HEK293 (cell line): Measurements from ENCODE around the gene ZNF768.
A peak's percentile ranks its signal among the peaks of the same experiment; 100 is the strongest.

Source experiments
- FEZF1 ChIP-seq: fragments of 450-650 bp; formaldehyde crosslinking; IDR thresholded peaks from 2 replicates; pipeline ENCODE4 v1.5.1; 2016; ENCODE audit warnings: missing biosample characterization, missing genetic modification characterization
- HOXA7 ChIP-seq: sonication (generic); formaldehyde crosslinking; IDR thresholded peaks from 2 replicates; pipeline ENCODE4 v1.8.1; 2022; ENCODE audit warnings: missing genetic modification reagents, borderline replicate concordance
- KLF1 ChIP-seq: fragments of 450-650 bp; formaldehyde crosslinking; IDR thresholded peaks from 2 replicates; pipeline ENCODE4 v1.5.1; 2016; ENCODE audit warnings: missing biosample characterization, missing genetic modification characterization
- KLF8 ChIP-seq: fragments of 450-650 bp; formaldehyde crosslinking; IDR thresholded peaks from 2 replicates; pipeline ENCODE4 v1.5.1; 2016; ENCODE audit warnings: missing biosample characterization, missing genetic modification characterization
- MYNN ChIP-seq: fragments of 450-650 bp; formaldehyde crosslinking; IDR thresholded peaks from 2 replicates; pipeline ENCODE4 v1.5.1; 2016; ENCODE audit warnings: missing biosample characterization, missing genetic modification characterization, borderline replicate concordance
- OVOL3 ChIP-seq: fragments of 450-650 bp; formaldehyde crosslinking; IDR thresholded peaks from 2 replicates; pipeline ENCODE4 v1.5.1; 2016; ENCODE audit warnings: missing biosample characterization, missing genetic modification characterization
- SP2 ChIP-seq: fragments of 450-650 bp; formaldehyde crosslinking; IDR thresholded peaks from 2 replicates; pipeline ENCODE4 v1.5.1; 2016; ENCODE audit warnings: missing biosample characterization, missing genetic modification characterization
- SP7 ChIP-seq: fragments of 450-650 bp; formaldehyde crosslinking; IDR thresholded peaks from 2 replicates; pipeline ENCODE4 v1.5.1; 2016; ENCODE audit warnings: missing biosample characterization, missing genetic modification characterization
- TSHZ1 ChIP-seq: fragments of 450-650 bp; formaldehyde crosslinking; IDR thresholded peaks from 2 replicates; pipeline ENCODE4 v1.5.1; 2016; ENCODE audit warnings: missing biosample characterization, missing genetic modification characterization, borderline replicate concordance
- YY1 ChIP-seq: fragments of 450-650 bp; formaldehyde crosslinking; IDR thresholded peaks from 2 replicates; pipeline ENCODE4 v1.5.1; 2018; ENCODE audit warnings: missing biosample characterization, missing genetic modification characterization
- ZBTB17 ChIP-seq: fragments of 450-650 bp; formaldehyde crosslinking; IDR thresholded peaks from 2 replicates; pipeline ENCODE4 v1.5.1; 2016; ENCODE audit warnings: missing biosample characterization, missing genetic modification characterization
- ZBTB20 ChIP-seq: fragments of 450-650 bp; formaldehyde crosslinking; IDR thresholded peaks from 2 replicates; pipeline ENCODE4 v1.5.1; 2016; ENCODE audit warnings: missing biosample characterization, missing genetic modification characterization
- ZFHX2 ChIP-seq: fragments of 450-650 bp; formaldehyde crosslinking; conservative IDR thresholded peaks from 2 replicates; pipeline ENCODE4 v1.5.1; 2016; ENCODE audit warnings: missing biosample characterization, missing genetic modification characterization
- ZFP69B ChIP-seq: fragments of 450-650 bp; formaldehyde crosslinking; IDR thresholded peaks from 2 replicates; pipeline ENCODE4 v1.5.1; 2016; ENCODE audit warnings: missing biosample characterization, missing genetic modification characterization
- ZNF169 ChIP-seq: fragments of 450-650 bp; formaldehyde crosslinking; IDR thresholded peaks from 2 replicates; pipeline ENCODE4 v1.5.1; 2016; ENCODE audit warnings: missing biosample characterization, missing genetic modification characterization
- ZNF280D ChIP-seq: fragments of 450-650 bp; formaldehyde crosslinking; IDR thresholded peaks from 2 replicates; pipeline ENCODE4 v1.5.1; 2016; ENCODE audit warnings: missing biosample characterization, missing genetic modification characterization
- ZNF311 ChIP-seq: fragments of 450-650 bp; formaldehyde crosslinking; IDR thresholded peaks from 2 replicates; pipeline ENCODE4 v1.5.1; 2017; ENCODE audit warnings: missing biosample characterization, missing genetic modification characterization, borderline replicate concordance
- ZNF354C ChIP-seq: fragments of 450-650 bp; formaldehyde crosslinking; IDR thresholded peaks from 2 replicates; pipeline ENCODE4 v1.5.1; 2016; ENCODE audit warnings: missing biosample characterization, missing genetic modification characterization, low read depth, borderline replicate concordance
- ZNF48 ChIP-seq: fragments of 450-650 bp; formaldehyde crosslinking; IDR thresholded peaks from 2 replicates; pipeline ENCODE4 v1.5.1; 2016; ENCODE audit warnings: missing biosample characterization, missing genetic modification characterization
- ZNF488 ChIP-seq: fragments of 450-650 bp; formaldehyde crosslinking; IDR thresholded peaks from 2 replicates; pipeline ENCODE4 v1.5.1; 2016; ENCODE audit warnings: missing biosample characterization, missing genetic modification characterization
- ZNF510 ChIP-seq: fragments of 450-650 bp; formaldehyde crosslinking; IDR thresholded peaks from 2 replicates; pipeline ENCODE4 v1.5.1; 2018; ENCODE audit warnings: mild to moderate bottlenecking, missing genetic modification characterization, missing biosample characterization; ENCODE audit not compliant: insufficient replicate concordance
- ZNF560 ChIP-seq: fragments of 450-650 bp; formaldehyde crosslinking; IDR thresholded peaks from 2 replicates; pipeline ENCODE4 v1.5.1; 2017; ENCODE audit warnings: missing biosample characterization, missing genetic modification characterization, borderline replicate concordance
- ZNF561 ChIP-seq: fragments of 450-650 bp; IDR thresholded peaks from 2 replicates; pipeline ENCODE4 v1.5.1; 2018; ENCODE audit warnings: missing biosample characterization, missing genetic modification characterization, borderline replicate concordance
- ZNF621 ChIP-seq: fragments of 450-650 bp; formaldehyde crosslinking; IDR thresholded peaks from 2 replicates; pipeline ENCODE4 v1.5.1; 2017; ENCODE audit warnings: missing biosample characterization, missing genetic modification characterization
- ZNF639 ChIP-seq: fragments of 450-650 bp; formaldehyde crosslinking; IDR thresholded peaks from 2 replicates; pipeline ENCODE4 v1.5.1; 2016; ENCODE audit warnings: missing biosample characterization, missing genetic modification characterization
- ZNF660 ChIP-seq: fragments of 450-650 bp; IDR thresholded peaks from 2 replicates; pipeline ENCODE4 v1.5.1; 2018; ENCODE audit warnings: missing biosample characterization, mild to moderate bottlenecking, missing genetic modification characterization
- TF ChIP-seq, protein P1 (sequence below): fragments of 450-650 bp; formaldehyde crosslinking; IDR thresholded peaks from 2 replicates; pipeline ENCODE4 v1.5.1; 2016; ENCODE audit warnings: missing biosample characterization, missing genetic modification characterization, borderline replicate concordance
- TF ChIP-seq, protein P2 (sequence below): fragments of 450-650 bp; formaldehyde crosslinking; IDR thresholded peaks from 2 replicates; pipeline ENCODE4 v1.5.1; 2016; ENCODE audit warnings: missing biosample characterization, missing genetic modification characterization

The ZNF768 gene

DNA sequence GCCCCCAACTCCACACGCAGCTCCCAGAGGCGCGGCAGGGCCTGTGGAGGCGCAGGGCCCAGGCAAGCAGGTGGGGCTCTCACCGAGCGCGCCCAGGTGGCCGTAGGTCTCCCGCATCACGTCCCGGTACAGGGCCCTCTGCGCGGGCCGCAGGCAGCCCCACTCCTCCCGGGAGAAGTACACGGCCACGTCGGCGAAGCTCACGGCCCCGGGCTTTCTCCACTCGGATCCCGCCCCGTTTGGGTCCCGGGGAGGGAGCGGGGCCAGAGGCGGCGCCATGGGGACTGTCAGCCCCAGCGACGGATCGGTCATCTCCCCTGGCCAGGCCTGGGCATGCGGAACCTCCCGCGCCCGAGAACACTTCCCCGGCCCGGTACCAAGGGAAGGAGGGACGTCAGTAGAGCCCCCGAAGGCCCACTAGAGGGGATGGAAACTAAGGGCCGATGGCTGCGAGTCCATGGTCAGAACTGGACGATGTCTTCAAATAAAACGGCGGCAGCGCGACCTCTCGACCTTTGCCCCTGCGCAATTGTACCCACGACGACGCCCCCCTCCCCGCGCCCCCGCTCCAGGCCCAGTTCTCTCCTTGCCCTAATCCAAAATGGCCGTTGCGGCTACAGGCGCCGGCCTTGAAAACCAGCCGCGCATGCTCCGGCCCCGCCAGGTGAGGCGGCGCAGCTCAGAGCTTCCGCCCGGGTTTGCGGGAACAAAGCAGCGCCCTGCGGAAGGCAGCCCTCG is 8.2 kb upstream of the ZNF768 start, which contains the start of gene ZNF747 (continued):
- TF ChIP-seq ZNF621 (tag by site-specific recombination) = no peak
- TF ChIP-seq ZNF280D (tag by site-specific recombination) = no peak
- TF ChIP-seq, protein P1, sequence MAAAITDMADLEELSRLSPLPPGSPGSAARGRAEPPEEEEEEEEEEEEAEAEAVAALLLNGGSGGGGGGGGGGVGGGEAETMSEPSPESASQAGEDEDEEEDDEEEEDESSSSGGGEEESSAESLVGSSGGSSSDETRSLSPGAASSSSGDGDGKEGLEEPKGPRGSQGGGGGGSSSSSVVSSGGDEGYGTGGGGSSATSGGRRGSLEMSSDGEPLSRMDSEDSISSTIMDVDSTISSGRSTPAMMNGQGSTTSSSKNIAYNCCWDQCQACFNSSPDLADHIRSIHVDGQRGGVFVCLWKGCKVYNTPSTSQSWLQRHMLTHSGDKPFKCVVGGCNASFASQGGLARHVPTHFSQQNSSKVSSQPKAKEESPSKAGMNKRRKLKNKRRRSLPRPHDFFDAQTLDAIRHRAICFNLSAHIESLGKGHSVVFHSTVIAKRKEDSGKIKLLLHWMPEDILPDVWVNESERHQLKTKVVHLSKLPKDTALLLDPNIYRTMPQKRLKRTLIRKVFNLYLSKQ (tag by site-specific recombination) = 0 out of 2 replicates have a peak, but pooled peaks have one; percentile 14
- no peak for TF ChIP-seq TSHZ1
- TF ChIP-seq ZFP69B (tag by site-specific recombination) = no peak
- TF ChIP-seq ZNF639 (tag by site-specific recombination) = peak; percentile 83
- no peak for TF ChIP-seq ZNF169 (tag by site-specific recombination)
- TF ChIP-seq ZBTB17 = peak; percentile 100
- peak; percentile 88 for TF ChIP-seq OVOL3 (tag by site-specific recombination)
- TF ChIP-seq ZNF560 = no peak
- TF ChIP-seq ZNF354C (tag by site-specific recombination) = no peak
- TF ChIP-seq KLF8 (tag by site-specific recombination) = peak; percentile 97
- peak; percentile 99 for TF ChIP-seq YY1
- TF ChIP-seq ZNF561 = peak; percentile 95; the same call in 1 of the 2 replicates
- TF ChIP-seq ZNF488 (tag by site-specific recombination) = no peak
- peak; percentile 81 for TF ChIP-seq ZFHX2
- TF ChIP-seq, protein P2, sequence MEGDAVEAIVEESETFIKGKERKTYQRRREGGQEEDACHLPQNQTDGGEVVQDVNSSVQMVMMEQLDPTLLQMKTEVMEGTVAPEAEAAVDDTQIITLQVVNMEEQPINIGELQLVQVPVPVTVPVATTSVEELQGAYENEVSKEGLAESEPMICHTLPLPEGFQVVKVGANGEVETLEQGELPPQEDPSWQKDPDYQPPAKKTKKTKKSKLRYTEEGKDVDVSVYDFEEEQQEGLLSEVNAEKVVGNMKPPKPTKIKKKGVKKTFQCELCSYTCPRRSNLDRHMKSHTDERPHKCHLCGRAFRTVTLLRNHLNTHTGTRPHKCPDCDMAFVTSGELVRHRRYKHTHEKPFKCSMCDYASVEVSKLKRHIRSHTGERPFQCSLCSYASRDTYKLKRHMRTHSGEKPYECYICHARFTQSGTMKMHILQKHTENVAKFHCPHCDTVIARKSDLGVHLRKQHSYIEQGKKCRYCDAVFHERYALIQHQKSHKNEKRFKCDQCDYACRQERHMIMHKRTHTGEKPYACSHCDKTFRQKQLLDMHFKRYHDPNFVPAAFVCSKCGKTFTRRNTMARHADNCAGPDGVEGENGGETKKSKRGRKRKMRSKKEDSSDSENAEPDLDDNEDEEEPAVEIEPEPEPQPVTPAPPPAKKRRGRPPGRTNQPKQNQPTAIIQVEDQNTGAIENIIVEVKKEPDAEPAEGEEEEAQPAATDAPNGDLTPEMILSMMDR (tag by site-specific recombination) = peak; percentile 75
- no peak for TF ChIP-seq HOXA7 (CRISPR knock-in tag)
- peak; percentile 73 for TF ChIP-seq KLF1
- TF ChIP-seq ZBTB20 (tag by site-specific recombination) = peak; percentile 93
- no peak for TF ChIP-seq ZNF510
- TF ChIP-seq SP2 = peak; percentile 91
- 0 out of 2 replicates have a peak, but pooled peaks have one; percentile 71 for TF ChIP-seq ZNF660 (tag by site-specific recombination)
- TF ChIP-seq ZNF311 (tag by site-specific recombination) = no peak
- TF ChIP-seq MYNN (tag by site-specific recombination) = no peak
- peak; percentile 72; the same call in 1 of the 2 replicates for TF ChIP-seq SP7 (tag by site-specific recombination)
- no peak for TF ChIP-seq ZNF48 (tag by site-specific recombination)
- TF ChIP-seq FEZF1 (tag by site-specific recombination) = no peak
